ENCODE results near the gene RPH3AL. TPM values are rescaled to one million over a fixed set of nuclear protein-coding genes. Genes with fewer than 3 reads are reported as not detected.
"Not testable (repeated sequence)": the region's sequence is repeated elsewhere in the genome, so short reads cannot be mapped to it uniquely, and the experiment has no call there.

Gene RPH3AL
- polyA plus RNA-seq, 3 donors = 0.71 to 1.9 (median 1.5) TPM

GRCh38 chr17:226108-227077, 126.2 kb downstream of the RPH3AL start:
- Histone ChIP-seq H3K9ac (ENCODE audit: insufficient read depth, low read length, poor library complexity, severe bottlenecking) (no peak overlapping the region), H3K9me3 (replicated peaks in 1 of 2; ENCODE audit: control insufficient read depth in 1 of 2, insufficient read depth in 1 of 2, low read length in 2 of 2) (no peaks in the 10 kb centered on the region), H3K36me3 (replicated peaks in 1 of 2; ENCODE audit: control insufficient read depth in 1 of 2, insufficient read depth in 2 of 2, low read length in 2 of 2) (no peaks in the 10 kb centered on the region), H3K27me3 (ENCODE audit: control insufficient read depth in 2 of 2, insufficient read depth in 2 of 2, low read length in 2 of 2) (no peaks in the 10 kb centered on the region), H2AFZ (ENCODE audit: insufficient read depth, low read depth, low read length, poor library complexity, severe bottlenecking) (no peak overlapping the region), H3K27ac (ENCODE audit: low read depth in 1 of 2, low read length in 2 of 2) (no peak overlapping the region), H4K20me1 (ENCODE audit: insufficient read depth, low read length) (no peaks in the 10 kb centered on the region), H3K4me1 (ENCODE audit: control insufficient read depth in 1 of 2, insufficient read depth in 2 of 2, low read length in 2 of 2) (no peaks in the 10 kb centered on the region), H3K4me2 (replicated peaks; ENCODE audit: extremely low read depth, low read length, poor library complexity, severe bottlenecking) (no peak overlapping the region), H3K4me3 (replicated peaks in 1 of 3; ENCODE audit: low read depth in 2 of 3, low read length in 3 of 3) (no peak overlapping the region), H3K79me2 (ENCODE audit: insufficient read depth, low read length) (no peaks in the 10 kb centered on the region)
- peaks cover 0 to 5% (median 3%) of the 10 kb centered on the region in 7 donors for H3K9me3 Mint-ChIP-seq
- no peaks in the 10 kb centered on the region for H3K4me1 Mint-ChIP-seq
- WGBS (ENCODE audit: insufficient coverage) = 86% methylated on average over 23 of the region's 24 CpGs
- no peak for DNase-seq
- H3K36me3 Mint-ChIP-seq = no peaks in the 10 kb centered on the region
- no peak for TF ChIP-seq CTCF (IDR thresholded peaks at IDR 0.05)
- peaks cover 4 to 11% (median 8%) of the 10 kb centered on the region in 3 donors for H3K27me3 Mint-ChIP-seq (ENCODE audit: low read depth in 3 of 3)
- intact Hi-C loops (cut with micrococcal nuclease) = loop anchor here in 1 of 2 donors (10.0 kb wide), 1 partner anchor 1198 kb away; no protein-coding TSS in a partner anchor
- no peak overlapping the region for H3K4me3 Mint-ChIP-seq
- H3K27ac Mint-ChIP-seq = no peak overlapping the region

GRCh38 chr17:225551-225950, 127.1 kb downstream of the RPH3AL start:
- Histone ChIP-seq H3K4me1 (ENCODE audit: control insufficient read depth in 1 of 2, insufficient read depth in 2 of 2, low read length in 2 of 2) (no peaks in the 10 kb centered on the region), H3K27ac (ENCODE audit: low read depth in 1 of 2, low read length in 2 of 2) (no peak overlapping the region), H3K36me3 (replicated peaks in 1 of 2; ENCODE audit: control insufficient read depth in 1 of 2, insufficient read depth in 2 of 2, low read length in 2 of 2) (no peaks in the 10 kb centered on the region), H3K4me3 (replicated peaks in 1 of 3; ENCODE audit: low read depth in 2 of 3, low read length in 3 of 3) (no peak overlapping the region), H2AFZ (ENCODE audit: insufficient read depth, low read depth, low read length, poor library complexity, severe bottlenecking) (no peak overlapping the region), H3K9me3 (replicated peaks in 1 of 2; ENCODE audit: control insufficient read depth in 1 of 2, insufficient read depth in 1 of 2, low read length in 2 of 2) (no peaks in the 10 kb centered on the region), H3K27me3 (ENCODE audit: control insufficient read depth in 2 of 2, insufficient read depth in 2 of 2, low read length in 2 of 2) (no peaks in the 10 kb centered on the region), H3K79me2 (ENCODE audit: insufficient read depth, low read length) (no peaks in the 10 kb centered on the region), H4K20me1 (ENCODE audit: insufficient read depth, low read length) (no peaks in the 10 kb centered on the region), H3K9ac (ENCODE audit: insufficient read depth, low read length, poor library complexity, severe bottlenecking) (no peak overlapping the region), H3K4me2 (replicated peaks; ENCODE audit: extremely low read depth, low read length, poor library complexity, severe bottlenecking) (no peak overlapping the region)
- Mint-ChIP-seq H3K4me3 (no peak overlapping the region), H3K36me3 (no peaks in the 10 kb centered on the region), H3K27ac (no peak overlapping the region), H3K9me3 (peaks cover 0 to 5% (median 1%) of the 10 kb centered on the region in 7 donors), H3K27me3 (ENCODE audit: low read depth in 3 of 3) (peaks cover 4 to 11% (median 8%) of the 10 kb centered on the region in 3 donors), H3K4me1 (no peaks in the 10 kb centered on the region)
- 75% methylated on average over 1 of the region's 9 CpGs for WGBS (ENCODE audit: insufficient coverage)
- no peak for DNase-seq
- no peak for TF ChIP-seq CTCF (IDR thresholded peaks at IDR 0.05)
- intact Hi-C loops (cut with micrococcal nuclease) = loop anchor here in 1 of 2 donors (10.0 kb wide), 1 partner anchor 1199 kb away; no protein-coding TSS in a partner anchor

GRCh38 chr17:224576-224975, 128.0 kb downstream of the RPH3AL start:
- DNase-seq; H3K27ac Mint-ChIP-seq; H3K27ac ChIP-seq (ENCODE audit: low read depth in 1 of 2, low read length in 2 of 2); H3K79me2 ChIP-seq (ENCODE audit: insufficient read depth, low read length); H2AFZ ChIP-seq (ENCODE audit: insufficient read depth, low read depth, low read length, poor library complexity, severe bottlenecking); H3K9ac ChIP-seq (ENCODE audit: insufficient read depth, low read length, poor library complexity, severe bottlenecking); H3K9me3 Mint-ChIP-seq; H3K4me2 ChIP-seq (replicated peaks; ENCODE audit: extremely low read depth, low read length, poor library complexity, severe bottlenecking); H3K9me3 ChIP-seq (replicated peaks in 1 of 2; ENCODE audit: control insufficient read depth in 1 of 2, insufficient read depth in 1 of 2, low read length in 2 of 2); H3K27me3 Mint-ChIP-seq (ENCODE audit: low read depth in 3 of 3); H3K4me3 ChIP-seq (replicated peaks in 1 of 3; ENCODE audit: low read depth in 2 of 3, low read length in 3 of 3); H3K4me1 Mint-ChIP-seq; H3K27me3 ChIP-seq (ENCODE audit: control insufficient read depth in 2 of 2, insufficient read depth in 2 of 2, low read length in 2 of 2); H3K36me3 ChIP-seq (replicated peaks in 1 of 2; ENCODE audit: control insufficient read depth in 1 of 2, insufficient read depth in 2 of 2, low read length in 2 of 2); H4K20me1 ChIP-seq (ENCODE audit: insufficient read depth, low read length); H3K4me3 Mint-ChIP-seq; H3K36me3 Mint-ChIP-seq; H3K4me1 ChIP-seq (ENCODE audit: control insufficient read depth in 1 of 2, insufficient read depth in 2 of 2, low read length in 2 of 2): not testable (repeated sequence)
- intact Hi-C loops (cut with micrococcal nuclease) = loop anchor here in 1 of 2 donors (10.0 kb wide), 1 partner anchor 1200 kb away; no protein-coding TSS in a partner anchor
- no CpG with 5 or more reads among the region's 2 CpGs for WGBS (ENCODE audit: insufficient coverage)
